ENCODE measurements around the gene MPC1.

GRCh38 chr6:166412156-166412910, 29.6 kb upstream of the MPC1 start:
- TF ChIP-seq EP300 (IDR thresholded peaks at IDR 0.05; ENCODE audit: borderline replicate concordance) (no peak), REST (IDR thresholded peaks at IDR 0.05; ENCODE audit: low read depth) (no peak), ZBTB7A (IDR thresholded peaks at IDR 0.05; ENCODE audit: low read depth) (no peak), TEAD4 (IDR thresholded peaks at IDR 0.05) (no peak), TCF12 (IDR thresholded peaks at IDR 0.05; ENCODE audit: low read depth) (no peak), TAF1 (IDR thresholded peaks at IDR 0.05; ENCODE audit: low read depth) (no peak), FOXM1 (IDR thresholded peaks at IDR 0.05; ENCODE audit: borderline replicate concordance, low read depth) (no peak), MAX (IDR thresholded peaks at IDR 0.05) (no peak), EGR1 (IDR thresholded peaks at IDR 0.05) (no peak), NFIC (IDR thresholded peaks at IDR 0.05) (no peak), CEBPB (IDR thresholded peaks at IDR 0.05) (no peak), RAD21 (IDR thresholded peaks at IDR 0.05; ENCODE audit: low read depth) (no peak), YY1 (IDR thresholded peaks at IDR 0.05; ENCODE audit: low read depth) (no peak), CREB1 (IDR thresholded peaks at IDR 0.05; ENCODE audit: low read depth) (no peak)
